Epithelial cell of umbilical artery (primary cell): ENCODE measurements around the gene ALDH3B2. TPM values are rescaled to one million over a fixed set of nuclear protein-coding genes. Genes with fewer than 3 reads are reported as not detected.

Source experiments
- total RNA-seq: library from RNA; depleted of rRNA; stranded (reverse); fragments of >200 nt; gene quantifications from 2 replicates; pipeline ENCODE4 v1.2.3, GENCODE V29; 2014

ALDH3B2 gene
- not detected in 2 replicates for total RNA-seq

GRCh38 chr11:67674442-67674871 lies at the start of gene ALDH3B2:
TSS of gene ALDH3B2 (minus strand) at chr11:67674623. CDS start at chr11:67666935, 7,688 bp downstream.

GRCh38 chr11:67639438-67639859 lies 35.0 kb downstream of the ALDH3B2 start, which contains the start of gene TBX10:
TSS of gene TBX10 (minus strand) at chr11:67639763. CDS start at chr11:67639472, 291 bp downstream.

GRCh38 chr11:67629386-67630227 lies 44.8 kb downstream of the ALDH3B2 start, which contains the start of gene NUDT8:
TSS of gene NUDT8 (minus strand) at chr11:67629937. CDS start at chr11:67629911, 26 bp downstream.

Other genes with a start within 250 kb of the ALDH3B2 start
- gene RPS6KB2, start 246.1 kb downstream of the ALDH3B2 start, total RNA-seq = 43.2 and 52.9 TPM in 2 replicates
- 0.30 and 0.97 TPM in 2 replicates for gene PTPRCAP, start 236.9 kb downstream of the ALDH3B2 start, total RNA-seq
- 132 and 167 TPM in 2 replicates for gene CORO1B, start 231.1 kb downstream of the ALDH3B2 start, total RNA-seq
- not detected in 2 replicates for gene GPR152, start 221.9 kb downstream of the ALDH3B2 start, total RNA-seq
- 0.65 and 1.4 TPM in 2 replicates for gene CABP4, start 219.3 kb downstream of the ALDH3B2 start, total RNA-seq
- gene TMEM134, start 205.4 kb downstream of the ALDH3B2 start, total RNA-seq = 22.4 and 33.3 TPM in 2 replicates
- 80.1 and 97.4 TPM in 2 replicates for gene AIP, start 191.6 kb downstream of the ALDH3B2 start, total RNA-seq
- gene PITPNM1, start 169.3 kb downstream of the ALDH3B2 start, total RNA-seq = 14.3 and 16.9 TPM in 2 replicates
- gene CDK2AP2, start 166.5 kb downstream of the ALDH3B2 start, total RNA-seq = 12.8 and 23.1 TPM in 2 replicates
- gene CABP2, start 151.2 kb downstream of the ALDH3B2 start, total RNA-seq = not detected in 2 replicates
- 647 and 1,635 TPM in 2 replicates for gene GSTP1, start 90.8 kb downstream of the ALDH3B2 start, total RNA-seq
- 235 and 247 TPM in 2 replicates for gene NDUFV1, start 67.7 kb downstream of the ALDH3B2 start, total RNA-seq
- 12.8 and 19.5 TPM in 2 replicates for gene NUDT8, start 44.7 kb downstream of the ALDH3B2 start, total RNA-seq
- not detected in 2 replicates for gene TBX10, start 34.9 kb downstream of the ALDH3B2 start, total RNA-seq
- gene ACY3, start 23.9 kb downstream of the ALDH3B2 start, total RNA-seq = not detected in 2 replicates